GM21423 (cell line): Measurements from ENCODE around the gene AKTIP.
"Not testable (repeated sequence)": the region's sequence is repeated elsewhere in the genome, so short reads cannot be mapped to it uniquely, and the experiment has no call there.

Experiments
- ATAC-seq: cut with Tn5 transposase; IDR thresholded peaks from one replicate; pipeline ENCODE4 v1.9.1; 2021; ENCODE audit warnings: mild to moderate bottlenecking, moderate library complexity; ENCODE audit not compliant: unreplicated experiment

The AKTIP gene

GRCh38 chr16:53515811-53516210 lies 12.8 kb upstream of the AKTIP start:
- no peak for ATAC-seq

- ATAC-seq: no peak
These were observed 12.2 kb upstream of the AKTIP start for GRCh38 chr16:53515259-53515658.

GRCh38 chr16:53512795-53513194 lies 9.8 kb upstream of the AKTIP start:
- not testable (repeated sequence) for ATAC-seq

DNA sequence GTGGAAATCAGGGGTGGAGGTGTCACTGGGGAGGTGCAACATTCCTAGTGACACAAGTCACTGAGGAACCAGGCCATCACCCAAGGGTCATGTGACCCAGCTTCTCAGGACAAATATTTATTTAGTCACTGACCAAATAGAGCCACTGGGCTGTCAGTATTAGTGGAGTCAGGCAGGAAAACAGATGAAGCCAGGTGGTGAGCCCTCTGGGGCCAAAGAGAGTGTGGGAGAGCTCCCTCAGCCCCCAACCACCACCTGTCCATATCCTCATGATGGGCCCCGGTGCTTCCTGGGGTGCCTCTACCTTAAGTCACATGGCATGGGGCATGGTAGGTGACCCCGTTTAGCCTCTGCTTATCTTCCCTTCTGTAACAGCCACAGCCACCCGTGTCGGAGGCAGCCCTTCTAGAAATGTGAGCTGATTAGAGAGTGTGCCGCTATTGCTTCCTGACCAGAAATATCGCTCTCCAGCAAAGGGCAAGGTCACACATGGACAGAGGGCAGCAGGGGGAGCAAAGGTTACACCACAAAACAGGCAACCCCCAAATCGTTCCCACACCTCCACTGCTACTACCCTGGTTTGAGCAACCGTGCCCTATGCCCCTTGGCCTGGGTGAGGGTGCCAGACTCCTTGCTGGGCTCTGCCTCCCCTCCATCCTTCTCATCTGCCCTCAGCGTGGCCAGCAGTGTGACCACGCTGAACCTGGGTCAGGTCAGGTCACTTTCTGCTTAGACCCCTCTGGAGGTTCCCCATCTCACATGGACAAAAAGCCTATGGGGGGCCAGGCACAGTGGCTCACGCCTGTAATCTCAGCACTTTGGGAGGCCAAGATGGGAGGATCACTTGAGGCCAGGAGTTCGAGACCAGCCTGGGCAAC lies 8.6 kb upstream of the AKTIP start:
- no peak for ATAC-seq

GRCh38 chr16:53511084-53511402 lies 8.0 kb upstream of the AKTIP start:
- no peak for ATAC-seq

- ATAC-seq: no peak
These were observed 7.7 kb upstream of the AKTIP start for GRCh38 chr16:53510704-53511070.

GRCh38 chr16:53509906-53510703 lies 7.1 kb upstream of the AKTIP start:
- no peak for ATAC-seq

DNA sequence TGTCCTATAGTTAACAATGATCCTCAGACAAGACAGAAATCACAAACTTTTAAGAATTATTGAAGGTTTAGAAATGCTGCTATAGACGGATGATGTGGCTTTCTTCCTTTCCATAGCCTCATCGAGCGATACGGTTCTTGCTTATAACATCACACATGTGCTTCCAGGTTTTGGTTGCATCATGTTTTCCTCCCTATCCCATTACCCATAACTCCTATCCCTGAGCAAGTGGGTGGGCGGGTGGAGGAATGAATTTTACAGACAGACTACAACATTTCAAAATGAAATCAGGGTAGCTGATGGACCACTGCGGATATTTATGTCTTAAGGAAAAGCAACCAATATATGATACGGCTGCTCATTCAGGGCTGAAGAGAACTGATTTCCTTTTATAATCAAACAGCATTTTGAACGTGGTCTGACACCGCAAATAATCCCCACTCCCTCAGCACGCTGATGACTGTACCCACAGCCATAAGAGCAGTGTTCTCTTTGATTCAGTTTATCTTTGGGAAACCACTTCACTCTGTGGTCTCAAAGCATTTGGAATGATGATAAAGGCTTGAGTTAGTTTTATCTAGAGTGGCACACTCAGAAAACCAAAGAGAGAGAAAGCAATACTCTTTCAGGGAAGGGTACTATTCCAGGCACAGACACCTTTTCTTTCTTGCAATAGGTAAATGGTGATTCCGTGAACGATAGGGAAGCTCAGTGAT lies 4.6 kb upstream of the AKTIP start:
- no peak for ATAC-seq

GRCh38 chr16:53506254-53506653 lies 3.2 kb upstream of the AKTIP start:
- no peak for ATAC-seq

DNA sequence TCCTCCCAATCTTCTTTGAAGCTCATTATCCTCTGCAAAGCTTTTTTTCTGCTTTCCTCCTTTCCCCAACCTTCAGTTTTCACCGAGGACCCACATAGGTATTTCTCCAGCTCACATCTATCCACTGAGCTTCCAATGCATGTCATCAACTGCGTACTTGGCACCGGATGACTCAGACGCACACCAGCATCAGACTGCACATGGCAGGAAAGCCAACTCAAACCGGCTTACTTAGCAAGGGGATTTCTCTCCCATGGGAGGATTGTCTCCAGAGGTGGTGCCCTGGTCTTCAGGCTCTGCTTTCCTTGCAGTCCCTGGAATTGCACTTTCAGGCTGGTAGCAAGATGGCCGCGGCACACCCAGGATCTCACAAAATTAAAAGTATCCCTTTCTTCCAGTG lies 1.7 kb upstream of the AKTIP start:
- no peak for ATAC-seq

DNA sequence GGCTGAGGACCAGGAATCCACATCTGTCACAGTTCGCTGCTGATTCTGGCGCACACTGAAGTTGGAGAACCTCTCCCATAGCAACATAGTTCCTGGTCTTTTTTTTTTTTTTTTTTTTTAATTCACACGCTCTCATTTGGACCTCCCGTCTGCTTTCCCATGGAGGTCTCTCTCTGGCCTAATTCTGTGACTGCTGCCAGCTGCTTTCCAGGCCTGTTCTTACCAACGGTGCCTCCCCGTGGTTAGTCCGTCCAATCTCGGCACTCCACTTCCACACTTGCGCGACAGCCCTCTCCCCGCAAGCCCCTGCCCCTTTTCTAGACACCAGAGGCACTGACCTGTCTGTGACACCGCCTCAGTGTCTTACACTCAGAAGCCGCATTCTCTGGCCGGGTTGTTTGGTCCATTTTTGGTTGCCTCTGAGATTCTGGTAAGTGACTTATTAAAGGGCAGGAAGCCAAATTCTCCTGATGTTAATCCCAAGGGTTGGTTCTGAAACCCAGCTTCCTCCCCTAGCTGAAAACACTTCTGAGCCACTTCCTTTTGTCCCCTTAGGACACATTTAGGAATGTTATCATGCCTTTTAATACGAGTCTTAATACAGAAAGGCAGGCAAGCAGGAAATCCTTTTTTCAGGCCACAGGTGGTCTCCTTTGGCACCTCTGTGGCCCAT lies 1.1 kb upstream of the AKTIP start:
- ATAC-seq: no peak

DNA sequence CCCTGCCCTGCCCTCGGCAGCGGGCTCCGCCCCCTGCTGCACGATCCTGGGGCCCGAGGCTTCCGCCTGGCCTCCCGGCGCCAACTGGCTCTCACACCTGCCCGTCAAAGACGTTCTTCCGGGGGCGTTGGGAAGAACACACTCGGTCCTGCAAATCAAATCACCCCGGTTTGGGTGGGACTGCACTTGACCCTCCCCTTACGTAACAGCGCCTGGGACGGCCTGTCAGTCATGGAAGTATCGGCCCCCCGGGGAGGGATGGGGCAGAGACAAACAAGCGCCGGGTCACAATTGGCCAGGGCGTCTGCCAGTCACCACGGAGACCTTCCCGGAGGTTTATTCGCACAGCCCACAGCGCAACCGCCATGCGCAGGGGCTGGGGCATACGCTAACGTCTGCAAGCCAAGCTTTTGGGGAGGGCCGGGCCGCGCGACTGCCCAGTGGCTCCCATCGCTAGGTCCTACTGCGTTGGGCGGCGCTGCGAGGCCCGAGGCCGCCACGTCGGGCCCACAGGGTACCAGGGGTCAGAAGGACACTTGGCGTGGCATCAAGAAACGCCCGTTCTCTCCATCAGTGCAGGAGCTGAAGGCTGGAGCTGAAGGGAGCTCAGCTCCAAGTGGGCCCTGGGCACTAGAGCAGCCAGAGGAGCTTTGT lies 388 bp upstream of the AKTIP start:
- peak; percentile 94 for ATAC-seq

- no peak for ATAC-seq
These were observed 1.7 kb downstream of the AKTIP start for GRCh38 chr16:53501216-53501859.

DNA sequence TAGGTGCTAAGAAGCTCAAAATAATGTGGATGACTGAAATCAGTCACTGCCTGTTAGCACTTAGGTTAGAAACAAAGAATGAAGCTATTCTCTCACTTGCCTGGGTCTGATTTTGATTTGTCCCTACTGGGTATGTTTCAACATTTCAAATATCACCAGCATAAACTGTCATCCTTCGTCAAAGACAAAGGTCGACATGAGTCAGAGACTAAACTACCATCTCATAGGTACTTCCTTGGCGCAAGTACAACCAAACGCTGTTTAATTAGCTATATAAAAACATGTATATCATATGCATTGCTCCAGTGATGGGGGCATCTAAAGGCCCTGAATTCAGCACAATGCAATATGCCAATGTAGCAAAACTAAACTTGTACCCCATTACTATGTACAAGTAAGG lies 4.0 kb downstream of the AKTIP start:
- ATAC-seq: no peak

- ATAC-seq: no peak
These were observed 7.7 kb downstream of the AKTIP start for GRCh38 chr16:53495325-53495724.

- no peak for ATAC-seq
These were observed 8.4 kb downstream of the AKTIP start for GRCh38 chr16:53494636-53495035.

GRCh38 chr16:53492503-53492902 lies 10.5 kb downstream of the AKTIP start:
- ATAC-seq: no peak

DNA sequence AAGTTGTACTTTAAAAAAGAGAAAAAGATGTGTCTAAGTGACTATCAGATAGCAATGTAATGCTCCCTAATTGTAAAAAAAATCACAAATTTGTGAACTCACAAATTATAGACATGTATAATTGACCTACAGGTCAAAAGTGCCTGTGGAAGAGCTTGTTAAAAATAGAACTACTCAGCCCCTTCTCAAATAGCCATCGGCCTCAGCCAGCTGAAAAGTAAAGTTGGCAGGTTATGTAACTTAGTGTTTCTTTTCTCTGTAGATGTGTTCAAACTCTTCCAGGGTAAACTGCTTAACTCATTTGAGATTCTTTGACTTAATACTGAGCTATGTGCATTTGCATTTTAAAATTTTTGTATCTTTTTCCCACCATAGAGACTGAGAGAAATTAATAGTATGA lies 13.3 kb downstream of the AKTIP start:
- ATAC-seq: no peak

DNA sequence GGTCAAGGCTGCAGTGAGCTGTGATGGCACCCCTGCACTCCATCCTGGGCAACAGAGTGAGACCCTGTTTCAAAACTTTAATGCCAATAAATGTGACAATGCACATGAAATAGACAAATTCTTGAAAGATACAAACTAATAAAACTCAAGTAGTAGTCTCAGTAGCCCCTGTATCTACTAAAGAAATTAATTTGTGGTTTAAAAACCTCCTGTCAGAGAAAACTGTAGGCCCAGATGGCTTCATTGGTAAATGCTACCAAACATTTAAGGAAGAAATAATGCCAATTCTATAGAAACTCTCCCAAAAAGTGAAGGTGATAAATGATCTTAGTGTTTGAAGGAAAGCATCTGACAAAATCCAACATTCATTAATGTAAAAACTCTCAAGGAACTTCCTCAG lies 16.8 kb downstream of the AKTIP start:
- ATAC-seq: no peak

GRCh38 chr16:53484542-53484941 lies 18.5 kb downstream of the AKTIP start:
- no peak for ATAC-seq
